Ascending aorta (tissue), 2 donors: Measurements from ENCODE around the gene ALAS1. TPM values are rescaled to one million over a fixed set of nuclear protein-coding genes. Genes with fewer than 3 reads are reported as not detected.

ENCODE experiments used
- DNase-seq, 2 donors: peaks; one replicate each; pipeline ENCODE4 v3.0.0-alpha.2; 2019; ENCODE audit warnings: low spot score in 2 of 2
- H3K27ac ChIP-seq, 2 donors: fragments of 200-600 bp; sonication (generic); one replicate each; pipeline ENCODE4 v1.5.1; 2016 to 2017; ENCODE audit warnings: mild to moderate bottlenecking in 1 of 2
- H3K27me3 ChIP-seq: fragments of 200-600 bp; sonication (generic); one replicate; pipeline ENCODE4 v1.5.1; 2017
- H3K36me3 ChIP-seq, 2 donors: fragments of 200-600 bp; sonication (generic); one replicate each; pipeline ENCODE4 v1.5.1; 2016
- H3K4me1 ChIP-seq, 2 donors: fragments of 200-600 bp; sonication (generic); one replicate each; pipeline ENCODE4 v1.5.1; 2016 to 2017; ENCODE audit warnings: mild to moderate bottlenecking in 1 of 2
- H3K4me3 ChIP-seq, 2 donors: fragments of 200-600 bp; sonication (generic); one replicate each; pipeline ENCODE4 v1.5.1; 2016 to 2017; ENCODE audit warnings: mild to moderate bottlenecking in 1 of 2
- H3K9me3 ChIP-seq, 2 donors: fragments of 200-600 bp; sonication (generic); one replicate each; pipeline ENCODE4 v1.5.1; 2016
- intact Hi-C: fragments of 100-400 bp; cut with DNase I; formaldehyde crosslinking; loops from one replicate; pipeline ENCODE4 v1.15.1; 2023
- total RNA-seq: library from RNA; depleted of rRNA; stranded (reverse); fragments of >200 nt; gene quantifications from one replicate; pipeline ENCODE4 v1.1.0, GENCODE V29; 2016
- TF ChIP-seq, protein P1 (sequence below), 3 experiments: fragments of 200-600 bp in 2 of 3; fragments of 450-650 bp in 1 of 3; sonication (generic) in 2 of 3; IDR thresholded peaks; one replicate each; pipeline ENCODE4 v1.5.1; 2016 to 2019; ENCODE audit warnings: antibody characterized with exemption in 3 of 3, mild to moderate bottlenecking in 1 of 3, moderate library complexity in 1 of 3

The ALAS1 gene
- total RNA-seq, 1 donor from 2014 or later = 58.3 TPM

DNA sequence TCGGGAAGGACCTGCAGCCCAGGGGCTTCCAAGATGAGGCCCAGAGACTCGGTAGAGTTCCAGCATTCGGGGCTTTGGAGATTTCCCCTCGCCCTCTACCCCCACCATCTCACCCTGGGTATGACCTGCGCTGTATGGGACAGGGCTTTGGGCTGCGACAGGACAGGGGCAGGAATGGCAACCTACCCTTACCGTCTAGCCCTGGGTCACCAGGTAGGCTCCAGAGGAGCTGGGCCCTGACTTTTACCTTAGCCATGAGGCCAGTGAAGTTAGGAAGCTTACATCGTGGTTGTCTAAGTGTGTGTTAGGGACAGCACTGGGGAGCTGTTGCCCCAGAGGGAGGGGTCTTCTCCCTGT is 48.3 kb downstream of the ALAS1 start:
- no peaks in the 10 kb centered on the region for H3K9me3 ChIP-seq
- H3K36me3 ChIP-seq = peaks cover 11 to 18% of the 10 kb centered on the region in 2 donors
- peak overlapping the region; percentile 65 to 75 for H3K4me3 ChIP-seq
- no peak for DNase-seq
- H3K27me3 ChIP-seq = no peaks in the 10 kb centered on the region
- intact Hi-C loops = no loop called here
- H3K27ac ChIP-seq = peak overlapping the region; percentile 84 to 91
- H3K4me1 ChIP-seq = peaks cover 0 to 14% of the 10 kb centered on the region in 2 donors
- TF ChIP-seq, protein P1, sequence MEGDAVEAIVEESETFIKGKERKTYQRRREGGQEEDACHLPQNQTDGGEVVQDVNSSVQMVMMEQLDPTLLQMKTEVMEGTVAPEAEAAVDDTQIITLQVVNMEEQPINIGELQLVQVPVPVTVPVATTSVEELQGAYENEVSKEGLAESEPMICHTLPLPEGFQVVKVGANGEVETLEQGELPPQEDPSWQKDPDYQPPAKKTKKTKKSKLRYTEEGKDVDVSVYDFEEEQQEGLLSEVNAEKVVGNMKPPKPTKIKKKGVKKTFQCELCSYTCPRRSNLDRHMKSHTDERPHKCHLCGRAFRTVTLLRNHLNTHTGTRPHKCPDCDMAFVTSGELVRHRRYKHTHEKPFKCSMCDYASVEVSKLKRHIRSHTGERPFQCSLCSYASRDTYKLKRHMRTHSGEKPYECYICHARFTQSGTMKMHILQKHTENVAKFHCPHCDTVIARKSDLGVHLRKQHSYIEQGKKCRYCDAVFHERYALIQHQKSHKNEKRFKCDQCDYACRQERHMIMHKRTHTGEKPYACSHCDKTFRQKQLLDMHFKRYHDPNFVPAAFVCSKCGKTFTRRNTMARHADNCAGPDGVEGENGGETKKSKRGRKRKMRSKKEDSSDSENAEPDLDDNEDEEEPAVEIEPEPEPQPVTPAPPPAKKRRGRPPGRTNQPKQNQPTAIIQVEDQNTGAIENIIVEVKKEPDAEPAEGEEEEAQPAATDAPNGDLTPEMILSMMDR (IDR thresholded peaks at IDR 0.05) = no peak

DNA sequence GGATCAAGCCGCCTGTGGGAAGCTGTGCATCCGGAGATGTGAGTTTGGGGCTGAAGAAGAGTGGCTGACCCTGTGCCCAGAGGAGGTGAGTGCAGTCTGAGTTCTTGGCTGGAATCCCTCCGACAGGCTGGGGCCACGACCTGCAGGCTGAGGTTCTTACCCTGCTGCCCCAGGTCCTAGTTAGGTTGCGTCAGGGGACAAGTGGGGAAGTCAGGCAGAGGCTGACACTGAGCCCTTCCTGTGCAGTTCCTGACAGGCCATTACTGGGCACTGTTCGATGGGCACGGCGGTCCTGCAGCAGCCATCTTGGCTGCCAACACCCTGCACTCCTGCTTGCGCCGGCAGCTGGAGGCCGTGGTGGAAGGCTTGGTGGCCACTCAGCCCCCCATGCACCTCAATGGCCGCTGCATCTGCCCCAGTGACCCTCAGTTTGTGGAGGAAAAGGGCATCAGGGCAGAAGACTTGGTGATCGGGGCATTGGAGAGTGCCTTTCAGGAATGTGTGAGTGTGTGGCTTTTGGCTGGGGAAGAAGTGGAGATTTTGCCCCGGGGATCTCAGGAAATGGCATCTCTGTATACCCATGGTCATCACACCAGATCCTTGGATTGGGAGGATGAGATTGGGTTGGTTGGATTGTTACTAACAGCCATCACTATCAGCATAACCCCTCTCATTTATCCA is 48.9 kb downstream of the ALAS1 start:
- Histone ChIP-seq H3K36me3 (peaks cover 16 to 25% of the 10 kb centered on the region in 2 donors), H3K27ac (peak overlapping the region; percentile 84 to 91), H3K4me3 (peak overlapping the region in 1 of 2 donors; percentile 75), H3K4me1 (peaks cover 0 to 14% of the 10 kb centered on the region in 2 donors), H3K9me3 (no peaks in the 10 kb centered on the region), H3K27me3 (no peaks in the 10 kb centered on the region)
- intact Hi-C loops = no loop called here
- peak in 1 of 2 donors; percentile 63 for DNase-seq
- TF ChIP-seq, protein P1 (IDR thresholded peaks at IDR 0.05) = no peak

DNA sequence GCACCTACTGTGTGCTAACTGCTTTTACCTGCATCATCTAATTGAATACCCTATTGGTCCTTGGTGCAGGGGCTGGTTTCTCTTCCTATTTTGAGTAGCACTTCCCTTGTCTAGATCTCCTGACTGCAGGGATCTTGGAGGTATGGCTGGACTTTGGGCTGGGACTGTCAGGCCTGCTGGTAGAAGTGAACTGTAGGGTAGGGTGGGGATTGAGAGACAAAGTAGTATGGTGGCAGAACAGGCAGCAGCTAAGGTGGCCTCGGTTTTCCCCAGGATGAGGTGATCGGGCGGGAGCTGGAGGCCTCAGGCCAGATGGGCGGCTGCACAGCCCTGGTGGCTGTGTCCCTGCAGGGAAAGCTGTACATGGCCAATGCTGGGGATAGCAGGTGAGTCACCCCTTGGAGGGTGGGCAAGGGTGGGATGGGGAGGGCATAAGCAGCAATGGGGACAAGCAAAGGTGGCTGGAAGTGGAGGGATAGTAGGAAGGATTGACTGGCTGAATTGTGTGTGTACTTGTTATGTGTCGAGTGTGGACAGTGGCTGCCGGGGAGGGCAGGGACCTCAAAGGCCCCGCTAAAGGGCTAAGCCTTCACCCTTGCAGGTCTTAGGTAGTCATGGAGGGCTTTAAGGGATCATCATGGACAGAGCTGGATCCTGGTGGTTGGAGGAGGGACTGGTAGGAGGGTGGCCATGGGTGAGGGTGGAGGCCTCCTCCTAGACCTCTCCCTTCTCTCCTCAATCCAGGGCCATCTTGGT is 49.6 kb downstream of the ALAS1 start:
- Histone ChIP-seq H3K9me3 (no peaks in the 10 kb centered on the region), H3K27me3 (no peaks in the 10 kb centered on the region), H3K4me3 (no peak overlapping the region), H3K27ac (peak overlapping the region in 1 of 2 donors; percentile 8), H3K4me1 (peaks cover 0 to 14% of the 10 kb centered on the region in 2 donors), H3K36me3 (peaks cover 24 to 28% of the 10 kb centered on the region in 2 donors)
- intact Hi-C loops = no loop called here
- TF ChIP-seq, protein P1 (IDR thresholded peaks at IDR 0.05) = no peak
- peak in 1 of 2 donors; percentile 60 for DNase-seq

DNA sequence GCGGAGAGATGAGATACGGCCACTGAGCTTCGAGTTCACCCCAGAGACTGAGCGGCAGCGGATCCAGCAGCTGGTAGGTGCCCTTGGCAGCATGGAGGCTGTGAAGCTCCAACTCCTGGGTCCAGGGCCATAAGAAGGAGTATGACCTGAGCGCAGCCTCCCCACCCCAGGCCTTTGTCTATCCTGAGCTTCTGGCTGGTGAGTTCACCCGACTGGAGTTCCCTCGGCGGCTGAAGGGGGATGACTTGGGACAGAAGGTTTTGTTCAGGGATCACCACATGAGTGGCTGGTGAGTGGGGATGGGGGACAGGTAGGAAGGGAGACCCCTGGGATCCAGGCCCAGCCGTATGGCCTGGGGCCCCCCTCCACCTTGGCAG is 50.2 kb downstream of the ALAS1 start:
- peaks cover 28 to 31% of the 10 kb centered on the region in 2 donors for H3K36me3 ChIP-seq
- H3K9me3 ChIP-seq = no peaks in the 10 kb centered on the region
- peak overlapping the region in 1 of 2 donors; percentile 8 for H3K27ac ChIP-seq
- no peaks in the 10 kb centered on the region for H3K27me3 ChIP-seq
- H3K4me3 ChIP-seq = no peak overlapping the region
- intact Hi-C loops = no loop called here
- peaks cover 0 to 14% of the 10 kb centered on the region in 2 donors for H3K4me1 ChIP-seq
- peak in 1 of 2 donors; percentile 57 for DNase-seq
- TF ChIP-seq, protein P1 (IDR thresholded peaks at IDR 0.05) = no peak

GRCh38 chr3:52248816-52249547 is 51.0 kb downstream of the ALAS1 start:
- Histone ChIP-seq H3K4me3 (no peak overlapping the region), H3K9me3 (no peaks in the 10 kb centered on the region), H3K4me1 (peaks cover 0 to 14% of the 10 kb centered on the region in 2 donors), H3K27me3 (no peaks in the 10 kb centered on the region), H3K27ac (no peak overlapping the region), H3K36me3 (peaks cover 37 to 39% of the 10 kb centered on the region in 2 donors)
- intact Hi-C loops = no loop called here
- DNase-seq = peak in 1 of 2 donors; percentile 67
- TF ChIP-seq, protein P1 (IDR thresholded peaks at IDR 0.05) = no peak
